GM10266 (cell line): Measurements from ENCODE around the gene PUM1.

Source experiments
- DNase-seq: peaks from one replicate; pipeline ENCODE4 v3.0.0; 2012; ENCODE audit errors: extremely low spot score
- TF ChIP-seq, protein P1 (sequence below): IDR thresholded peaks from 2 replicates; pipeline ENCODE4 v1.5.1; 2012; ENCODE audit warnings: mild to moderate bottlenecking, low read depth; ENCODE audit not compliant: control insufficient read depth, insufficient read depth; ENCODE audit errors: missing control alignments

The PUM1 gene, protein sequence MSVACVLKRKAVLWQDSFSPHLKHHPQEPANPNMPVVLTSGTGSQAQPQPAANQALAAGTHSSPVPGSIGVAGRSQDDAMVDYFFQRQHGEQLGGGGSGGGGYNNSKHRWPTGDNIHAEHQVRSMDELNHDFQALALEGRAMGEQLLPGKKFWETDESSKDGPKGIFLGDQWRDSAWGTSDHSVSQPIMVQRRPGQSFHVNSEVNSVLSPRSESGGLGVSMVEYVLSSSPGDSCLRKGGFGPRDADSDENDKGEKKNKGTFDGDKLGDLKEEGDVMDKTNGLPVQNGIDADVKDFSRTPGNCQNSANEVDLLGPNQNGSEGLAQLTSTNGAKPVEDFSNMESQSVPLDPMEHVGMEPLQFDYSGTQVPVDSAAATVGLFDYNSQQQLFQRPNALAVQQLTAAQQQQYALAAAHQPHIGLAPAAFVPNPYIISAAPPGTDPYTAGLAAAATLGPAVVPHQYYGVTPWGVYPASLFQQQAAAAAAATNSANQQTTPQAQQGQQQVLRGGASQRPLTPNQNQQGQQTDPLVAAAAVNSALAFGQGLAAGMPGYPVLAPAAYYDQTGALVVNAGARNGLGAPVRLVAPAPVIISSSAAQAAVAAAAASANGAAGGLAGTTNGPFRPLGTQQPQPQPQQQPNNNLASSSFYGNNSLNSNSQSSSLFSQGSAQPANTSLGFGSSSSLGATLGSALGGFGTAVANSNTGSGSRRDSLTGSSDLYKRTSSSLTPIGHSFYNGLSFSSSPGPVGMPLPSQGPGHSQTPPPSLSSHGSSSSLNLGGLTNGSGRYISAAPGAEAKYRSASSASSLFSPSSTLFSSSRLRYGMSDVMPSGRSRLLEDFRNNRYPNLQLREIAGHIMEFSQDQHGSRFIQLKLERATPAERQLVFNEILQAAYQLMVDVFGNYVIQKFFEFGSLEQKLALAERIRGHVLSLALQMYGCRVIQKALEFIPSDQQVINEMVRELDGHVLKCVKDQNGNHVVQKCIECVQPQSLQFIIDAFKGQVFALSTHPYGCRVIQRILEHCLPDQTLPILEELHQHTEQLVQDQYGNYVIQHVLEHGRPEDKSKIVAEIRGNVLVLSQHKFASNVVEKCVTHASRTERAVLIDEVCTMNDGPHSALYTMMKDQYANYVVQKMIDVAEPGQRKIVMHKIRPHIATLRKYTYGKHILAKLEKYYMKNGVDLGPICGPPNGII

DNA sequence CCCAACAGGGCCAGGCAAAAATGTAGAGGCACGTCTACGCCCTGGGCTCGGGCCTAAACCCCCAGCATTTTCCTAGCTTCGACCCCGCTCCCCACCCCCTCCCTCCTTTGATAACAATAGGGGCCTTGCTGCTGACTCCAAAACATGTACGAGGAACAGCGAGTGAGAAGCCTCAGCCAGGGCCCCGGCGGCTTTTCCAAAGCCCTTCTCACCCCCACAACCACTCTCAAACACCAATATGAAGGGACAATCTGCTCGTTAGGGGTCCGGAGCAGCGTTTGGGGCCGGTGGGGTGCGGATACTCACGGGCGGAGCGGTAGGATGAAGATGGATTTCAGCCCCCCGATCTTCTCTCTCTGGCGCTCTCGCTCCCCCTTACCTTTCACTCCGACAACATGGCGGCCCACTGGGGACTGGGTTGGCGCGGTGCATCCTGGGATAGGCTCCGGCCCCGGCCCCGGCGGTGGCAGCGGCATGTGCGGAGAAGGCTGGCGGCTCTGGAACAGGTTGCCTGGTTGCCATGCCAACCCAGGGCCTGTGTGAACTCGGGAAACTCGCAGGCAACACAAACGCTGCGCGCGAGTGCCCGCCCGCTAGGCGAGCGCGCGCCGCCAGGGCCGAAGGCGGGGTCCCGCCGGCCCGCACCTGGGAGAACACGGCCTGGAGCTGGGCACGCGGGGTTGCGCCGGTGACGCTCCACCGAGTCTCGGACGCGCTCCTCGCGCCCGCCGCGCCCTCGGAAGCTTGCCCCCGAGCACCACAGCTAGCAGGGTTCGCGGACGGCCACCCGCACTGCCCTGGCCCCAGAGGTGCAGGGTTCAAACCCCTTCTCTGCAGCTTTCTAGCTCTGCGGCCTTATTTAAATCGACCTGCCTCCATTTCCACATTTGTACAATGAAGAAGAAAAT, at the start of gene PUM1:
PUM1 (minus strand) TSS at position 408 of the 908 bp plus-strand sequence. CDS start 6,151 bp downstream, outside the sequence.
- TF ChIP-seq, protein P1, sequence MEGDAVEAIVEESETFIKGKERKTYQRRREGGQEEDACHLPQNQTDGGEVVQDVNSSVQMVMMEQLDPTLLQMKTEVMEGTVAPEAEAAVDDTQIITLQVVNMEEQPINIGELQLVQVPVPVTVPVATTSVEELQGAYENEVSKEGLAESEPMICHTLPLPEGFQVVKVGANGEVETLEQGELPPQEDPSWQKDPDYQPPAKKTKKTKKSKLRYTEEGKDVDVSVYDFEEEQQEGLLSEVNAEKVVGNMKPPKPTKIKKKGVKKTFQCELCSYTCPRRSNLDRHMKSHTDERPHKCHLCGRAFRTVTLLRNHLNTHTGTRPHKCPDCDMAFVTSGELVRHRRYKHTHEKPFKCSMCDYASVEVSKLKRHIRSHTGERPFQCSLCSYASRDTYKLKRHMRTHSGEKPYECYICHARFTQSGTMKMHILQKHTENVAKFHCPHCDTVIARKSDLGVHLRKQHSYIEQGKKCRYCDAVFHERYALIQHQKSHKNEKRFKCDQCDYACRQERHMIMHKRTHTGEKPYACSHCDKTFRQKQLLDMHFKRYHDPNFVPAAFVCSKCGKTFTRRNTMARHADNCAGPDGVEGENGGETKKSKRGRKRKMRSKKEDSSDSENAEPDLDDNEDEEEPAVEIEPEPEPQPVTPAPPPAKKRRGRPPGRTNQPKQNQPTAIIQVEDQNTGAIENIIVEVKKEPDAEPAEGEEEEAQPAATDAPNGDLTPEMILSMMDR, result no peak
- peak; percentile 94 for DNase-seq

- DNase-seq, result no peak
- TF ChIP-seq, protein P1, result no peak
These were observed 46.9 kb upstream of the PUM1 start for GRCh38 chr1:31112266-31112935.

- DNase-seq, result no peak
- TF ChIP-seq, protein P1, result no peak
These were observed 45.9 kb upstream of the PUM1 start for GRCh38 chr1:31111290-31111951.

- no peak for DNase-seq
These were observed 45.3 kb upstream of the PUM1 start for GRCh38 chr1:31110846-31111245.

GRCh38 chr1:31108861-31109260, 43.3 kb upstream of the PUM1 start:
- TF ChIP-seq, protein P1, result no peak
- DNase-seq, result no peak

More at GRCh38 chr1:31110846-31111245, 45.3 kb upstream of the PUM1 start:
- TF ChIP-seq, protein P1, result no peak

DNA sequence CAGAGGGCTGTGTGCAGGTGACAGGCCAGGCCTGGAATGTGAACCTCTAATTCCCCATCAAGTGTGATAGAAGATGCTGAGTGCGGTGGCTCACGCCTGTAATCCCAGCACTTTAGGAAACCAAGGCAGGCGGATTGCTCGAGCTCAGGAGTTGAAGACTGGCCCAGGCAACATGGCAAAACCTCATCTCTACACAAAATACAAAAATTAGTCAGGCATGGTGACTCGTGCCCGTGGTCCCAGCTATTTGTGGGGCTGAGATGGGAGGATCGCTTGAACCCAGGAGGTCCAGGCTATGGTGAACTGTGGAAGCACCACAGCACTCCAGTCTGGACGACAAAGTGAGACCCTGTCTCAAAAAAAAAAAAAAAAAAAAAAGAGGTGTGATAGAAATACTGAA, 40.1 kb upstream of the PUM1 start:
- no peak for DNase-seq
- TF ChIP-seq, protein P1, result no peak
